SHP77 (cell line): ENCODE results near the gene RBMXL2.

ENCODE experiments used
- DNase-seq, 2 experiments: peaks; one replicate each; lab custom pipeline; 2025; lab: John Stamatoyannopoulos, UW

Gene RBMXL2

DNA sequence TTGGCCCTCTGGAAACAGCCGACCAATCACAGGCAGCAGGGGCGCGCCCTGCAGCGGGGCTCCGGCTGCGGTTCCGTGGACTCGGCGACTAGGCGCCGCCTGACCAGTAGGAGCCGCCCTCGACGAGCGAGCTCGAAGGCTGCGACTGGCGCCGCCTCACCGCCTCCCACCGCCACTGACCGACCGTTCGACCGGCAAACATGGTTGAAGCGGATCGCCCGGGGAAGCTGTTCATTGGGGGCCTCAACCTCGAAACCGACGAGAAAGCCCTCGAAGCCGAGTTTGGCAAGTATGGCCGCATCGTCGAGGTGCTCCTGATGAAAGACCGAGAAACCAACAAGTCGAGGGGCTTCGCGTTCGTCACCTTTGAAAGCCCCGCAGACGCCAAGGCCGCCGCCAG, at the start of gene RBMXL2:
RBMXL2 (plus strand) TSS at position 78 of the 400 bp plus-strand sequence; CDS start at position 201, 123 bp downstream.
- no peak for DNase-seq

DNA sequence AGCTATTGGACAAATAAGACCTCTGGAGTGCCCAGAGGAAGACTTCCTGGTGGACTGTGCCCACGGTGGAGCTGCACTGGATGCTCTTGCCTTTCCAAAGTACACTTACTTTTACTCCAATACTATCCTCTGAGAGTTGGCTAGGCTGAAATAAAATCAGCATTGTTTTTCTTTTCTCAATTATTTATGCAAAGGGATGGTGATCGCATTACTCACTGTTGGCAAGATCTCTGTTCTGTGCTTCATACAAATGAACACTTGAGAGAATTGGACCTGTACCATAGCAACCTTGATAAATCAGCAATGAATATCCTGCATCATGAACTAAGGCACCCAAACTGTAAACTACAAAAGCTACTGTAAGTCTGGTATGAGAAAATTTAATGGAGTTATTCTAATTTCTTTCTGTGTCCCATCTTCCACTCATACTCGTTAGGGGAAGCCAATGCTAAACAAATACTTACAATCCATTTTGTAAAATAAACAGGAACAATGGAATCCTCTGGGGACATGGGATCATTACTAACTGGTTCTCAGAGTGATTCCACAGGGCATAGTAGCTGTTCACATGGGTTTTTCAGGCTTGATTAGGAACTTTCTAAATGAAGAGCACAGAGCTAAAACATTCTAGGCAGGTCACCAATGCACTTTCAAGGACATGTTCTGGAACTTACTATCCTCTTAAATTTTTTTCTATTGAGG, 42.2 kb upstream of the RBMXL2 start:
- no peak for DNase-seq

- no peak for DNase-seq
Measured at GRCh38 chr11:7050191-7050590, 38.6 kb upstream of the RBMXL2 start.

- no peak for DNase-seq
Measured at GRCh38 chr11:7056828-7057513, 31.8 kb upstream of the RBMXL2 start.

- no peak for DNase-seq
Measured at GRCh38 chr11:7057641-7058040, 31.2 kb upstream of the RBMXL2 start.

GRCh38 chr11:7060868-7061267, 27.9 kb upstream of the RBMXL2 start:
- no peak for DNase-seq

DNA sequence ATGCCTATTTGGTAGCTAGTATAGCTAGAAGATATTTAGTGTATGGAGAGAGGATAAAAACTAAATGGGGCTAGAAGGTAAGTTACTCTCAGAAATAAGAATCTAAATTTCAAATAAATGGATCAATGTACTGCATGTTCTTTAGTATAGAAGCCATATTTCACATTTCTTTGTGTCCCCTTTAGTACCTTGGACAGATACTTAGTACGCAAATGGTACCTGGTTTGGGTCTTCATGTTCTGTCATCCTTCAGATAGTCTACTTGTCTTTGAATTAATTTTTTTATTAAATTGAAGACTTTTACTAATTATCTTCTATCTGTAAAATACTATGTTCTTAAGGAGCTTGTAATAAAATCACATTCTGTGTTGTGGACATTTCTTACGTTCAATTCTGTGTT, 26.3 kb upstream of the RBMXL2 start:
- no peak for DNase-seq

GRCh38 chr11:7072401-7073028, 16.3 kb upstream of the RBMXL2 start:
- no peak for DNase-seq

DNA sequence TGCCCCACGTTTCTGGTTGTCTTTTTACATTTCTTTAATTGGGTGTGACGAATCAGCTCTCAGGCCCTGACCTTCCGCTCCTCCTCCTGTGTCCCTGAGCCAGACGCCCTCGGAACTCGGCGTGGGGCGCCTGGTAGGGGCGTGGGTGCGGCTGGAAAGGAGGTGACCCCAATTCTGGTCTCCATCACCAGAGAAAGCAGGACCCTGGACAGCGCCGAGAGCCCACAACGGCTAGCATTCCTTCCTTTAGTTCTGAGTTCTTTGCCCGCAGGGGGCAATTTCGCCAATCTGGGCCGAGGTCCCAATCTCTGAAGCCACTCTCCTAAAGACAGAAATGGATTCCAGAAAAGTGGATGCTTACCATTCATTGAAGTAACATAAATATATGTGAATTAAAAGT, 11.7 kb upstream of the RBMXL2 start:
- no peak for DNase-seq

DNA sequence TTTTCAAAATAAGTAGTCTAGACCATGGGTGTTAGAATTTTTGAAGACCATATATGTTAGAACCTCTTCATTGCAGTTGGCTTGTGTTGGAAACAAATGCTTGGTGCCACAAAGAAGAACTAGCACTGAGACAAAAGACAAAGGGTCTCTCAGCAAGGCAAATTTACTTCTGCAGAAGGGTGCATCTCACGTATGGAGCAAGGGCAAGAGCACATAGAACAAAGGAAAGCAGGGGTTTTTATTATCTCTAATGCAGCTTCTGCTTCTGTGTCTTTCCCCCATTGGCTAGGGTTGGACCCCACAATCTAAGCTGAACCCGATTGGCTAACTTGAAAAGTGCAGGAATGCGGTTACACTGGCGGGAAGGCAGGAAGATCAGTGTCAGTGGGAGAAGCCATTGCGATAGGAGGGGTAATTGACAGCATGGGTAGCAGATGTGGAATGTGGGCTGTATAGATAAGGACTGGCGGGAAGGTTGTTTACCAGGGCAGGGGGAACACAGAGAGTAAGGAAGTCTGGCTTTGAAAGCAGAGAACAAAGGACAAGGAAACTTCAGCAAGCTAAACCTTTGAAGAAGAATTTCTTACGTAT, 9.2 kb upstream of the RBMXL2 start:
- DNase-seq, result no peak

GRCh38 chr11:7080900-7081299, 7.9 kb upstream of the RBMXL2 start:
- no peak for DNase-seq

GRCh38 chr11:7081441-7081840, 7.4 kb upstream of the RBMXL2 start:
- DNase-seq, result no peak

GRCh38 chr11:7089328-7090251, 792 bp downstream of the RBMXL2 start:
- no peak for DNase-seq

DNA sequence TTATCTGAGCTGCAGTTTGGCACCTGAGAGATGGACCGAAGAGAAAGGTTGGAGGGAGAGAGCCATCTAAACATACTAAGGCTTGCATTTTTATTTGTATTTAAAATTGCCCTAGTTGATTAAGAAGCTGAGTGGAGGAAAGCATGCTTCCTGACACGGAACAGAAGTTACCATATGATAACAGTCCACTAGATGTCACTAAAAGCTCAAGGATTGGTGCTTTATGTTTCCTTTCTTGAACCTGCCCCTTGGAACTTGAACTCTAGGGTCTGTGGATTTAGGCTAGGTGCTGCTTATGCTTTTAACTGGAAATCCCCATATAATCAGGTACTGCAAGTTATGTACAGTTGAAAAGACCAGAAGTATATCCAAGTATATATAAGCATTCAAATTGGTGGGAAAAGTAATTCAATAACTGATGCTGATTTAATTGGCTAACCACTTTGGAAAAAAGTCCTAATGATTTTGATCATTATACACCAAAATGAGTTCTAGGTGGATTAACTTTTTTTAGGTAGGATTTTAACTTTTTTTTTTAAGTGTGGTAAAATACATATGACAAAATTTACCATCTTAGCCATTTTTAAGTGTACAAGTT, 9.5 kb downstream of the RBMXL2 start:
- no peak for DNase-seq

GRCh38 chr11:7115780-7116179, 27.0 kb downstream of the RBMXL2 start:
- DNase-seq, result no peak

DNA sequence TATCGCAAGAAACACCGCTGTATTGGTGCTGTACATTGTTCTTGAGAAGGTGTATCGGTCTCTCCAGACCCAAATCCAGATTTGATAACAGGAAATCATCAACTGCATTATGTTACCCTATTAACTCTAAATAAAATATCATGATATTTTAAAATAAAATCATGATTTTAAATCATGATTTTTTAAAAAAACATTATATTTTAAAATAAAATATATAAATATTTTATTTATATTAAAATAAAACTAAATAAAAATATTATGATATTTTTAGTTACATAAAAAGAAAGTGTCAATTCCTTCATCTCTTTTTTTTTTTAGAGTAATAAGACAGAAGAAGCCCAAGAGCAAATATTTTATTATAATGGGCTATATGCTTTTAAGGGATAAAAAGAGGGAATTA, 27.6 kb downstream of the RBMXL2 start:
- DNase-seq, result no peak

DNA sequence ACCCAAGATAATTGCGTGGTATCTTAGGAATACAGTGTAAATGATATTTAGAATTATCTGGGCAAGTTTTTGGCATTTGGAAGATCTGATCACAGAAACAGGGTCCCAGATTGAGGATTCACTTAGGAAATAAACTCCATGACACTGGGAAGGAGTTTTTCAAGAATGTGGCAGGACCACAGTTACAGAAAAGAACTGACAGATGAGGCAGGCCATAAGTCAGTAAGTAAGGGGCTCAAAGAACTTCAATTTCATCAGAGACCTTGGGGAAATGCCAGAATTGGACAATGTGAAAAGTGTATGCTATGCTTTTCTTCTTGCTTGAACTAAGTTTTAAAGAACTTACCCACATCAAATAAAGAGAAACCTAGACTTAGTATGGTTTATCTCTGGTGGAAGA, 49.3 kb downstream of the RBMXL2 start:
- DNase-seq, result no peak
